HCT116 (cell line): ENCODE results near the gene ERBIN. TPM values are rescaled to one million over a fixed set of nuclear protein-coding genes. Genes with fewer than 3 reads are reported as not detected.

Experiments
- ATAC-seq: fragments of 200-7000 bp; cut with Tn5 transposase; 2 replicates; pipeline ENCODE4 v1.9.1; 2020; ENCODE audit warnings: mild to moderate bottlenecking, moderate library complexity
- BruUV-seq: library from RNA; stranded (reverse); fragments of 400-500 nt; replicated peaks from 2 replicates; lab custom pipeline; 2021; lab: Mats Ljungman, UMichigan
- CTCF ChIA-PET: fragments of 300-600 bp; sonication (Branson Sonifier 250); formaldehyde crosslinking; loops from one replicate; lab custom pipeline; 2021; ENCODE audit warnings: antibody characterized with exemption; lab: Charles Lee
- POLR2A ChIA-PET: fragments of 300-600, 350-600 bp; sonication (Branson Sonifier 250); formaldehyde crosslinking; loops from one replicate; lab custom pipeline; 2021; ENCODE audit warnings: antibody characterized with exemption; lab: Charles Lee
- RAD21 ChIA-PET, 2 experiments: fragments of 300-600 bp; sonication (Branson Sonifier 250); formaldehyde crosslinking; loops; one replicate each; lab custom pipeline; 2023; ENCODE audit warnings: low total read pairs in 2 of 2; ENCODE audit not compliant: uncharacterized antibody in 2 of 2, unreplicated experiment in 2 of 2, low non-redundant PET in 1 of 2; lab: Charles Lee
- DNase-seq: peaks from one replicate; pipeline ENCODE4 v3.0.0-alpha.2; 2010; ENCODE audit warnings: low read depth, low spot score
- H2AFZ ChIP-seq: fragments of 200-600 bp; shearing (Covaris generic), sonication (generic); 2 replicates; pipeline ENCODE4 v1.6.1; 2017; ENCODE audit warnings: low read depth, mixed run types, mixed read lengths, antibody characterized with exemption, low read length; ENCODE audit not compliant: poor library complexity, severe bottlenecking
- H3K27ac ChIP-seq: 2 replicates; pipeline ENCODE4 v1.5.1; 2012; ENCODE audit warnings: low read depth, low read length
- H3K27me3 ChIP-seq: fragments of 200-600 bp; sonication (generic); 2 replicates; pipeline ENCODE4 v1.6.1; 2016; ENCODE audit warnings: mixed run types, low read length, mixed read lengths; ENCODE audit not compliant: insufficient read depth
- H3K36me3 ChIP-seq, 2 experiments: fragments of 200-500 bp in 1 of 2; fragments of 200-600 bp in 1 of 2; sonication (Bioruptor generic) in 1 of 2; sonication (generic) in 1 of 2; 2 replicates each; pipeline versions ENCODE4 v1.5.1 to v1.6.1; 2014 to 2016; ENCODE audit warnings: low read length in 2 of 2, inconsistent platforms in 1 of 2, mixed read lengths in 1 of 2, mixed run types in 1 of 2; ENCODE audit not compliant: insufficient read depth in 2 of 2, control insufficient read depth in 1 of 2
- H3K4me1 ChIP-seq, 2 experiments: fragments of 200-600 bp in 1 of 2; sonication (generic) in 1 of 2; 2 replicates each; pipeline versions ENCODE4 v1.5.1 to v1.6.1; 2012 to 2017; ENCODE audit warnings: low read length in 2 of 2, inconsistent platforms in 1 of 2, mild to moderate bottlenecking in 1 of 2, mixed read lengths in 1 of 2, mixed run types in 1 of 2, moderate library complexity in 1 of 2; ENCODE audit not compliant: insufficient read depth in 2 of 2, control insufficient read depth in 1 of 2
- H3K4me2 ChIP-seq: fragments of 200-600 bp; sonication (generic); 2 replicates; pipeline ENCODE4 v1.6.1; 2017; ENCODE audit warnings: mixed run types, low read length, mixed read lengths
- H3K4me3 ChIP-seq, 2 experiments: fragments of 200-600 bp in 1 of 2; sonication (generic) in 1 of 2; replicated peaks in 1 of 2; 2 replicates each; pipeline ENCODE4 v1.5.1; 2011 to 2016; ENCODE audit warnings: low read length in 2 of 2, control low read depth in 1 of 2, low read depth in 1 of 2, mild to moderate bottlenecking in 1 of 2, mixed read lengths in 1 of 2, mixed run types in 1 of 2
- H3K79me2 ChIP-seq: fragments of 200-600 bp; sonication (generic); 2 replicates; pipeline ENCODE4 v1.6.1; 2017; ENCODE audit warnings: mild to moderate bottlenecking, mixed run types, low read length, moderate library complexity, mixed read lengths; ENCODE audit not compliant: insufficient read depth
- H3K9ac ChIP-seq: fragments of 200-600 bp; sonication (generic); 2 replicates; pipeline ENCODE4 v1.6.1; 2016; ENCODE audit warnings: low read length, mixed read lengths
- H3K9me2 ChIP-seq: fragments of 200-600 bp; sonication (generic), shearing (Covaris generic); 2 replicates; pipeline ENCODE4 v1.6.1; 2017; ENCODE audit warnings: mixed run types, mild to moderate bottlenecking, moderate library complexity; ENCODE audit not compliant: insufficient read depth
- H3K9me3 ChIP-seq, 2 experiments: fragments of 200-500 bp in 1 of 2; fragments of 200-600 bp in 1 of 2; sonication (Bioruptor generic) in 1 of 2; sonication (generic) in 1 of 2; 2 replicates each; pipeline ENCODE4 v1.6.1; 2014 to 2017; ENCODE audit warnings: low read length in 2 of 2, mixed read lengths in 2 of 2, inconsistent platforms in 1 of 2, low read depth in 1 of 2, mild to moderate bottlenecking in 1 of 2, mixed run types in 1 of 2, moderate library complexity in 1 of 2; ENCODE audit not compliant: control insufficient read depth in 1 of 2, insufficient read depth in 1 of 2
- H4K20me1 ChIP-seq: fragments of 200-600 bp; sonication (generic), shearing (Covaris generic); 2 replicates; pipeline ENCODE4 v1.6.1; 2017; ENCODE audit warnings: mixed run types, mild to moderate bottlenecking, moderate library complexity; ENCODE audit not compliant: insufficient read depth
- CEBPB ChIP-seq: IDR thresholded peaks from 2 replicates; pipeline ENCODE4 v1.6.1; 2012; ENCODE audit warnings: low read depth
- EGR1 ChIP-seq: IDR thresholded peaks from 2 replicates; pipeline ENCODE4 v1.6.1; 2012; ENCODE audit warnings: low read depth
- ELF1 ChIP-seq: IDR thresholded peaks from 2 replicates; pipeline ENCODE4 v1.6.1; 2012; ENCODE audit warnings: low read depth, borderline replicate concordance
- EZH2 ChIP-seq: fragments of 200-600 bp; sonication (generic); IDR thresholded peaks from 2 replicates; pipeline ENCODE4 v1.6.1; 2017; ENCODE audit warnings: antibody characterized with exemption, mixed run types
- EZH2phosphoT487 ChIP-seq: fragments of 200-600 bp; IDR thresholded peaks from 2 replicates; pipeline ENCODE4 v1.6.1; 2018; ENCODE audit warnings: antibody characterized with exemption, borderline replicate concordance
- FOSL1 ChIP-seq: IDR thresholded peaks from 2 replicates; pipeline ENCODE4 v1.6.1; 2012; ENCODE audit warnings: low read depth
- JUND ChIP-seq: IDR thresholded peaks from 2 replicates; pipeline ENCODE4 v1.6.1; 2012
- POLR2A ChIP-seq: IDR thresholded peaks from 2 replicates; pipeline ENCODE4 v1.7.0; 2011; ENCODE audit warnings: borderline replicate concordance; ENCODE audit not compliant: insufficient read depth, insufficient read length; ENCODE audit errors: extremely low read depth
- RAD21 ChIP-seq: IDR thresholded peaks from 2 replicates; pipeline ENCODE4 v1.6.1; 2012; ENCODE audit warnings: low read depth, mild to moderate bottlenecking
- SIN3A ChIP-seq: IDR thresholded peaks from 2 replicates; pipeline ENCODE4 v1.6.1; 2012; ENCODE audit warnings: low read depth
- SRF ChIP-seq: IDR thresholded peaks from 2 replicates; pipeline ENCODE4 v1.6.1; 2012; ENCODE audit warnings: low read depth
- TCF7L2 ChIP-seq: IDR thresholded peaks from 2 replicates; pipeline ENCODE4 v1.7.0; 2011; ENCODE audit warnings: borderline replicate concordance, inconsistent platforms; ENCODE audit not compliant: insufficient read depth, insufficient read length; ENCODE audit errors: extremely low read depth
- ZFX ChIP-seq: fragments of 450-650 bp; IDR thresholded peaks from 2 replicates; pipeline ENCODE4 v1.6.1; 2017
- ZNF274 ChIP-seq: fragments of 200-500 bp; sonication (Bioruptor generic); IDR thresholded peaks from 2 replicates; pipeline ENCODE4 v1.6.1; 2014; ENCODE audit warnings: mild to moderate bottlenecking, low read depth, low read length, inconsistent platforms
- intact Hi-C: fragments of 100-400 bp; cut with micrococcal nuclease; formaldehyde crosslinking; loops from 2 replicates; pipeline ENCODE4 v1.10.0; 2022
- total RNA-seq: library from RNA; stranded (reverse); gene quantifications from one replicate; pipeline ENCODE4 v1.2.1, GENCODE V29; 2021; ENCODE audit not compliant: unreplicated experiment
- TF ChIP-seq, protein P1 (sequence below), 3 experiments: fragments of 200-600 bp in 1 of 3; sonication (generic) in 1 of 3; IDR thresholded peaks in 2 of 3; conservative IDR thresholded peaks in 1 of 3; 2 replicates each; pipeline ENCODE4 v1.5.1; 2012 to 2017; ENCODE audit warnings: low read depth in 2 of 3, low read length in 2 of 3, antibody characterized with exemption in 1 of 3, borderline replicate concordance in 1 of 3, control low read depth in 1 of 3, mild to moderate bottlenecking in 1 of 3, mixed read lengths in 1 of 3, mixed run types in 1 of 3, moderate library complexity in 1 of 3; ENCODE audit not compliant: insufficient read depth in 1 of 3
- TF ChIP-seq, protein P2 (sequence below): IDR thresholded peaks from 2 replicates; pipeline ENCODE4 v1.6.1; 2012; ENCODE audit warnings: low read depth
- TF ChIP-seq, protein P3 (sequence below): IDR thresholded peaks from 2 replicates; pipeline ENCODE4 v1.6.1; 2012

Gene ERBIN
- total RNA-seq, 1 experiment from 2014 or later = 57.4 TPM

DNA sequence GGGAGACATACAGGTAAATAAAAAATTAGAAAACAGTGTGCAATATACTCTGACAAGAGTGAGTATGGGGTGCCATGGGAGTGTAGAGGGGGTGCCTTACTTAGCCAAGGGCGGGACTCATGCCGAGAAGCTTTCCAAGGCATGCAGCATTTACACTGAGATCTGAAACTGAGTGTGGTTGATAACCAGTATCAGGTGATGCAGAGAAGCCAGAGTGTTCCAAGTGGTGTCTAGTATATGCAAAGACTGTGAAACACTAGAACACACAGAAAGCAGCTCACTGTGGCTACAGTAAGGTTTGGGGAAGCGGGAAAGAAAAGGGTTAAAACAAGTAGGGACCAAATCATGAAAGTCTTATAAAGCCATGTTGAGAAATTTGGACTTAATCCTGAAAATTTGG, 30.5 kb upstream of the ERBIN start:
- no peaks in the 10 kb centered on the region for H3K27me3 ChIP-seq
- no peaks in the 10 kb centered on the region for H3K79me2 ChIP-seq
- H3K36me3 ChIP-seq = no peaks in the 10 kb centered on the region
- no peak for ATAC-seq
- ChIA-PET POLR2A (no interaction called here), RAD21 (no interaction called here), CTCF (no interaction called here)
- no TSS peak for BruUV-seq
- 0 out of 4 replicates have a peak, but pooled peaks cover 0 to 5% of the 10 kb centered on the region in 2 experiments for H3K4me1 ChIP-seq
- no peaks in the 10 kb centered on the region for H3K9me2 ChIP-seq
- intact Hi-C loops = no loop called here
- H3K9ac ChIP-seq = no peak overlapping the region
- TF ChIP-seq POLR2A (no peak), SRF (no peak), ZFX (no peak), JUND (no peak), TCF7L2 (no peak), EGR1 (no peak), CEBPB (no peak)
- TF ChIP-seq, protein P1, sequence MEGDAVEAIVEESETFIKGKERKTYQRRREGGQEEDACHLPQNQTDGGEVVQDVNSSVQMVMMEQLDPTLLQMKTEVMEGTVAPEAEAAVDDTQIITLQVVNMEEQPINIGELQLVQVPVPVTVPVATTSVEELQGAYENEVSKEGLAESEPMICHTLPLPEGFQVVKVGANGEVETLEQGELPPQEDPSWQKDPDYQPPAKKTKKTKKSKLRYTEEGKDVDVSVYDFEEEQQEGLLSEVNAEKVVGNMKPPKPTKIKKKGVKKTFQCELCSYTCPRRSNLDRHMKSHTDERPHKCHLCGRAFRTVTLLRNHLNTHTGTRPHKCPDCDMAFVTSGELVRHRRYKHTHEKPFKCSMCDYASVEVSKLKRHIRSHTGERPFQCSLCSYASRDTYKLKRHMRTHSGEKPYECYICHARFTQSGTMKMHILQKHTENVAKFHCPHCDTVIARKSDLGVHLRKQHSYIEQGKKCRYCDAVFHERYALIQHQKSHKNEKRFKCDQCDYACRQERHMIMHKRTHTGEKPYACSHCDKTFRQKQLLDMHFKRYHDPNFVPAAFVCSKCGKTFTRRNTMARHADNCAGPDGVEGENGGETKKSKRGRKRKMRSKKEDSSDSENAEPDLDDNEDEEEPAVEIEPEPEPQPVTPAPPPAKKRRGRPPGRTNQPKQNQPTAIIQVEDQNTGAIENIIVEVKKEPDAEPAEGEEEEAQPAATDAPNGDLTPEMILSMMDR (IDR thresholded peaks at IDR 0.05 in 2 of 3, conservative IDR thresholded peaks at IDR 0.05 in 1 of 3; ENCODE audit: borderline replicate concordance in 1 of 3, insufficient read depth in 1 of 3, low read depth in 2 of 3, low read length in 2 of 3) = no peak
- no peak overlapping the region for H3K27ac ChIP-seq
- no peaks in the 10 kb centered on the region for H4K20me1 ChIP-seq
- DNase-seq = no peak
- H3K9me3 ChIP-seq = no peaks in the 10 kb centered on the region
- no peak overlapping the region for H3K4me3 ChIP-seq
- no peak overlapping the region for H3K4me2 ChIP-seq
- no peak overlapping the region for H2AFZ ChIP-seq

DNA sequence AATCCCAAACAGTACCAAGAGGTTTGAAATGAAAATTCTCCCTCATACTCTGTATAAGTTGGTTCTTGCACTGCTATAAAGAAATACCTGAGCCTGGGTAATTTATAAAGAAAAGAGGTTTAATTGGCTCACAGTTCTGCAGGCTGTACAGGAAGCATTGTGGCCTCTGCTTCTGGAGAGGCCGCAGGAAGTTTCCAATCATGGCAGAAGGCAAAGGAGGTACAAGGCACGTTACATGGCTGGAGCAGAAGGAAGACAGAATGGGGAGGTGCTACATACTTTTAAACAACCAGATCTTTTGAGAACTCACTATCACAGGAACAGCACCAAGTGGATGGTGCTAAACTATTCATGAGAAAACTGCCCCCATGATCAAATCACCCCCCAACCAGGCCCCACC, 25.6 kb upstream of the ERBIN start:
- Histone ChIP-seq H3K27me3 (no peaks in the 10 kb centered on the region), H3K36me3 (no peaks in the 10 kb centered on the region), H3K9ac (no peak overlapping the region), H3K9me3 (no peaks in the 10 kb centered on the region), H4K20me1 (no peaks in the 10 kb centered on the region), H3K9me2 (no peaks in the 10 kb centered on the region), H3K4me1 (no peaks in the 10 kb centered on the region), H2AFZ (no peak overlapping the region), H3K4me2 (no peak overlapping the region), H3K4me3 (no peak overlapping the region), H3K79me2 (no peaks in the 10 kb centered on the region), H3K27ac (no peak overlapping the region)
- ChIA-PET RAD21 (no interaction called here), CTCF (no interaction called here), POLR2A (no interaction called here)
- DNase-seq = no peak
- BruUV-seq = no TSS peak
- no peak for ATAC-seq
- intact Hi-C loops = no loop called here
- TF ChIP-seq POLR2A (no peak), FOSL1 (no peak), RAD21 (no peak), TCF7L2 (no peak), EZH2phosphoT487 (no peak), SIN3A (no peak), ELF1 (no peak), CEBPB (no peak), ZNF274 (no peak), JUND (no peak), ZFX (no peak), EZH2 (no peak)
- TF ChIP-seq, protein P2, sequence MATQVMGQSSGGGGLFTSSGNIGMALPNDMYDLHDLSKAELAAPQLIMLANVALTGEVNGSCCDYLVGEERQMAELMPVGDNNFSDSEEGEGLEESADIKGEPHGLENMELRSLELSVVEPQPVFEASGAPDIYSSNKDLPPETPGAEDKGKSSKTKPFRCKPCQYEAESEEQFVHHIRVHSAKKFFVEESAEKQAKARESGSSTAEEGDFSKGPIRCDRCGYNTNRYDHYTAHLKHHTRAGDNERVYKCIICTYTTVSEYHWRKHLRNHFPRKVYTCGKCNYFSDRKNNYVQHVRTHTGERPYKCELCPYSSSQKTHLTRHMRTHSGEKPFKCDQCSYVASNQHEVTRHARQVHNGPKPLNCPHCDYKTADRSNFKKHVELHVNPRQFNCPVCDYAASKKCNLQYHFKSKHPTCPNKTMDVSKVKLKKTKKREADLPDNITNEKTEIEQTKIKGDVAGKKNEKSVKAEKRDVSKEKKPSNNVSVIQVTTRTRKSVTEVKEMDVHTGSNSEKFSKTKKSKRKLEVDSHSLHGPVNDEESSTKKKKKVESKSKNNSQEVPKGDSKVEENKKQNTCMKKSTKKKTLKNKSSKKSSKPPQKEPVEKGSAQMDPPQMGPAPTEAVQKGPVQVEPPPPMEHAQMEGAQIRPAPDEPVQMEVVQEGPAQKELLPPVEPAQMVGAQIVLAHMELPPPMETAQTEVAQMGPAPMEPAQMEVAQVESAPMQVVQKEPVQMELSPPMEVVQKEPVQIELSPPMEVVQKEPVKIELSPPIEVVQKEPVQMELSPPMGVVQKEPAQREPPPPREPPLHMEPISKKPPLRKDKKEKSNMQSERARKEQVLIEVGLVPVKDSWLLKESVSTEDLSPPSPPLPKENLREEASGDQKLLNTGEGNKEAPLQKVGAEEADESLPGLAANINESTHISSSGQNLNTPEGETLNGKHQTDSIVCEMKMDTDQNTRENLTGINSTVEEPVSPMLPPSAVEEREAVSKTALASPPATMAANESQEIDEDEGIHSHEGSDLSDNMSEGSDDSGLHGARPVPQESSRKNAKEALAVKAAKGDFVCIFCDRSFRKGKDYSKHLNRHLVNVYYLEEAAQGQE = no peak
- TF ChIP-seq, protein P3, sequence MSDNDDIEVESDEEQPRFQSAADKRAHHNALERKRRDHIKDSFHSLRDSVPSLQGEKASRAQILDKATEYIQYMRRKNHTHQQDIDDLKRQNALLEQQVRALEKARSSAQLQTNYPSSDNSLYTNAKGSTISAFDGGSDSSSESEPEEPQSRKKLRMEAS = no peak
